Adrenal gland (tissue), 12 donors: ENCODE measurements around the gene AHR. TPM values are rescaled to one million over a fixed set of nuclear protein-coding genes. Genes with fewer than 3 reads are reported as not detected.
A peak's percentile ranks its signal among the peaks of the same experiment; 100 is the strongest.

Experiments used
- DNase-seq, 7 donors: peaks; one replicate each; pipeline ENCODE4 v3.0.0-alpha.2; 2019 to 2020
- H3K27ac ChIP-seq, 5 donors: fragments of 200-600 bp; sonication (generic) in 4 of 5; 1 replicate in 3 of 5; 2 replicates in 2 of 5; pipeline versions ENCODE4 v1.5.1 to v1.8.0; 2016 to 2020; ENCODE audit warnings: mild to moderate bottlenecking in 1 of 5
- H3K27me3 ChIP-seq: fragments of 200-600 bp; 2 replicates; pipeline ENCODE4 v1.8.0; 2021
- H3K36me3 ChIP-seq, 2 donors: fragments of 200-600 bp; replicated peaks in 1 of 2; 1 replicate in 1 of 2; 2 replicates in 1 of 2; pipeline versions ENCODE4 v1.5.1 to v1.8.0; 2018 to 2022
- H3K4me1 ChIP-seq, 2 donors: fragments of 200-600 bp; replicated peaks in 1 of 2; 1 replicate in 1 of 2; 2 replicates in 1 of 2; pipeline versions ENCODE4 v1.5.1 to v1.8.0; 2018 to 2021
- H3K4me3 ChIP-seq, 4 donors: fragments of 200-600 bp; sonication (generic) in 3 of 4; one replicate each; pipeline ENCODE4 v1.5.1; 2016 to 2018
- H3K9me3 ChIP-seq, 3 donors: fragments of 200-600 bp; sonication (generic) in 1 of 3; replicated peaks in 1 of 3; 1 replicate in 2 of 3; 2 replicates in 1 of 3; pipeline versions ENCODE4 v1.5.1 to v1.8.0; 2016 to 2021
- POLR2A ChIP-seq, 2 donors: fragments of 450-650 bp; IDR thresholded peaks; one replicate each; pipeline ENCODE4 v1.6.1; 2017; ENCODE audit warnings: antibody characterized with exemption in 2 of 2, mild to moderate bottlenecking in 2 of 2, moderate library complexity in 1 of 2
- WGBS, 4 donors: extraction: QIAGEN DNeasy Blood & Tissue Kit in 2 of 4; methylation state at CpG; one replicate each; pipeline versions ENCODE4 v1.1.5 to v1.1.7; 2013 to 2017; 5-methylcytosine and 5-hydroxymethylcytosine counted together
- intact Hi-C, 2 donors: fragments of 100-400 bp; cut with DNase I; formaldehyde crosslinking; loops; one replicate each; pipeline versions ENCODE4 v1.14.1 to v1.15.0; 2022 to 2023
- polyA plus RNA-seq, 3 donors: library from polyadenylated mRNA; stranded (reverse); fragments of 200-250 nt in 2 of 3; fragments of 350-450 nt in 1 of 3; fragmentation: Illumina TruSeq in 1 of 3; extraction: RNeasy Lipid Tissue Mini Kit (QIAGEN cat#74804) in 1 of 3; gene quantifications; one replicate each; pipeline ENCODE4 v1.2.3, GENCODE V29; 2013 to 2014
- total RNA-seq, 9 donors: library from RNA; depleted of rRNA in 4 of 9; stranded (reverse); fragments of >200 nt in 4 of 9; fragments of 120-200 nt in 1 of 9; fragmentation: NEBNext Ultra II Directional in 1 of 9; extraction: Animal tissue kit (Norgen Biotek cat#: 25700) in 1 of 9; gene quantifications; one replicate each; pipeline versions ENCODE4 v1.1.0 to v1.2.4, GENCODE V29; 2013 to 2023
- TF ChIP-seq, protein P1 (sequence below), 6 experiments: fragments of 450-650 bp in 4 of 6; fragments of 200-600 bp in 2 of 6; sonication (generic) in 1 of 6; IDR thresholded peaks; 1 replicate in 5 of 6; 2 replicates in 1 of 6; pipeline versions ENCODE4 v1.5.1 to v1.8.0; 2016 to 2021; ENCODE audit warnings: antibody characterized with exemption in 6 of 6, mild to moderate bottlenecking in 2 of 6, moderate library complexity in 1 of 6
- donor health status: healthy with polysubstance abuse.
- donor health status: Bipolar disorder and iron deficiency.
- donor health status: DM: yes; HTN: yes; CAD: no.
- donor health status: DM: no; HTN: no; CAD: no.
- donor health status: DM: no; HTN: no; CAD: no.
- donor health status: DM: yes; HTN: yes; CAD: no.

Gene AHR
- total and polyA plus RNA-seq, 12 donors = 7.8 to 161 (median 73.9) TPM

DNA sequence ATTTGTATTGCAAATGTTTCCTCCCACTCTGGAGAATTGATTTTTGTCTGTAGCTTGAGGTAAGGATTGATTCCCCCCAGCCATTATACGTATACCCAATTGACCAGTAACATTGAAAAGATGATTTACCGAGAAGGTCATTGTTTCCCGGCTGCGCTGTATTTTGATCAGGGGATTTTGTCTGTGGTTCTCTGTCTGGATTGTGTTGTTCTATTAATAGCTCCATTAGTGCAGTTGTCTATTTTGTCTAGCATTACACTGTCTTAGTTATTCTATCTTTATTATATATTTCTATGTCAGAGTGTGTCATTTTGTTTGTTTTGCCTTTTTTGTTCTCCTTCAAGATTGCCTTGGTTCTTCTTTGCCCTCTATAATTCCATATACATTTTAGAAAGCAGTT, 37.7 kb downstream of the AHR start:
- Histone ChIP-seq H3K9me3 (peaks cover 0 to 5% (median 0%) of the 10 kb centered on the region in 3 donors), H3K4me3 (no peak overlapping the region), H3K27me3 (no peaks in the 10 kb centered on the region), H3K4me1 (peaks cover 0 to 15% of the 10 kb centered on the region in 2 donors), H3K36me3 (peaks cover 0 to 38% of the 10 kb centered on the region in 2 donors), H3K27ac (no peak overlapping the region)
- TF ChIP-seq, protein P1, sequence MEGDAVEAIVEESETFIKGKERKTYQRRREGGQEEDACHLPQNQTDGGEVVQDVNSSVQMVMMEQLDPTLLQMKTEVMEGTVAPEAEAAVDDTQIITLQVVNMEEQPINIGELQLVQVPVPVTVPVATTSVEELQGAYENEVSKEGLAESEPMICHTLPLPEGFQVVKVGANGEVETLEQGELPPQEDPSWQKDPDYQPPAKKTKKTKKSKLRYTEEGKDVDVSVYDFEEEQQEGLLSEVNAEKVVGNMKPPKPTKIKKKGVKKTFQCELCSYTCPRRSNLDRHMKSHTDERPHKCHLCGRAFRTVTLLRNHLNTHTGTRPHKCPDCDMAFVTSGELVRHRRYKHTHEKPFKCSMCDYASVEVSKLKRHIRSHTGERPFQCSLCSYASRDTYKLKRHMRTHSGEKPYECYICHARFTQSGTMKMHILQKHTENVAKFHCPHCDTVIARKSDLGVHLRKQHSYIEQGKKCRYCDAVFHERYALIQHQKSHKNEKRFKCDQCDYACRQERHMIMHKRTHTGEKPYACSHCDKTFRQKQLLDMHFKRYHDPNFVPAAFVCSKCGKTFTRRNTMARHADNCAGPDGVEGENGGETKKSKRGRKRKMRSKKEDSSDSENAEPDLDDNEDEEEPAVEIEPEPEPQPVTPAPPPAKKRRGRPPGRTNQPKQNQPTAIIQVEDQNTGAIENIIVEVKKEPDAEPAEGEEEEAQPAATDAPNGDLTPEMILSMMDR (IDR thresholded peaks at IDR 0.05) = no peak
- TF ChIP-seq POLR2A (IDR thresholded peaks at IDR 0.05) = no peak
- intact Hi-C loops = no loop called here
- WGBS, 4 donors = 76 to 90% (median 83%) methylated on average over 4 of the region's 4 CpGs
- DNase-seq = no peak

DNA sequence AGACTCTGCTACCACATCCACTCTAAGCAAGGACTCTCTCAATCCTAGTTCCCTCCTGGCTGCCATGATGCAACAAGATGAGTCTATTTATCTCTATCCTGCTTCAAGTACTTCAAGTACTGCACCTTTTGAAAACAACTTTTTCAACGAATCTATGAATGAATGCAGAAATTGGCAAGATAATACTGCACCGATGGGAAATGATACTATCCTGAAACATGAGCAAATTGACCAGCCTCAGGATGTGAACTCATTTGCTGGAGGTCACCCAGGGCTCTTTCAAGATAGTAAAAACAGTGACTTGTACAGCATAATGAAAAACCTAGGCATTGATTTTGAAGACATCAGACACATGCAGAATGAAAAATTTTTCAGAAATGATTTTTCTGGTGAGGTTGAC, 40.7 kb downstream of the AHR start:
- TF ChIP-seq, protein P1 (IDR thresholded peaks at IDR 0.05) = no peak
- TF ChIP-seq POLR2A (IDR thresholded peaks at IDR 0.05) = no peak
- DNase-seq = peak in 1 of 7 donors; percentile 31
- Histone ChIP-seq H3K4me1 (peaks cover 0 to 29% of the 10 kb centered on the region in 2 donors), H3K27ac (no peak overlapping the region), H3K9me3 (peaks cover 0 to 5% (median 0%) of the 10 kb centered on the region in 3 donors), H3K4me3 (no peak overlapping the region), H3K36me3 (peaks cover 0 to 27% of the 10 kb centered on the region in 2 donors), H3K27me3 (no peaks in the 10 kb centered on the region)
- intact Hi-C loops = no loop called here
- WGBS, 4 donors = 36 to 56% (median 50%) methylated on average over 2 of the region's 2 CpGs

DNA sequence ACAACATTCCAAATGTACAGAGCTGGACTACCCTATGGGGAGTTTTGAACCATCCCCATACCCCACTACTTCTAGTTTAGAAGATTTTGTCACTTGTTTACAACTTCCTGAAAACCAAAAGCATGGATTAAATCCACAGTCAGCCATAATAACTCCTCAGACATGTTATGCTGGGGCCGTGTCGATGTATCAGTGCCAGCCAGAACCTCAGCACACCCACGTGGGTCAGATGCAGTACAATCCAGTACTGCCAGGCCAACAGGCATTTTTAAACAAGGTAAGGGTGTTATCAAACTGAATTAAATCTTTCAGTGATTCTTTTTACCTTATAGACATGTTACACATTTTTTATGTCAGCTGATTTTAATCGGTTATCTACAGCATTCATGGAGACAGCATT, 41.5 kb downstream of the AHR start:
- H3K27ac ChIP-seq = no peak overlapping the region
- intact Hi-C loops = no loop called here
- H3K4me3 ChIP-seq = no peak overlapping the region
- TF ChIP-seq POLR2A (IDR thresholded peaks at IDR 0.05) = no peak
- TF ChIP-seq, protein P1 (IDR thresholded peaks at IDR 0.05) = no peak
- 85 to 95% (median 89%) methylated on average over 4 of the region's 4 CpGs for WGBS, 4 donors
- H3K9me3 ChIP-seq = peaks cover 0 to 5% (median 0%) of the 10 kb centered on the region in 3 donors
- no peaks in the 10 kb centered on the region for H3K27me3 ChIP-seq
- peaks cover 0 to 29% of the 10 kb centered on the region in 2 donors for H3K4me1 ChIP-seq
- no peak for DNase-seq
- peaks cover 0 to 19% of the 10 kb centered on the region in 2 donors for H3K36me3 ChIP-seq

DNA sequence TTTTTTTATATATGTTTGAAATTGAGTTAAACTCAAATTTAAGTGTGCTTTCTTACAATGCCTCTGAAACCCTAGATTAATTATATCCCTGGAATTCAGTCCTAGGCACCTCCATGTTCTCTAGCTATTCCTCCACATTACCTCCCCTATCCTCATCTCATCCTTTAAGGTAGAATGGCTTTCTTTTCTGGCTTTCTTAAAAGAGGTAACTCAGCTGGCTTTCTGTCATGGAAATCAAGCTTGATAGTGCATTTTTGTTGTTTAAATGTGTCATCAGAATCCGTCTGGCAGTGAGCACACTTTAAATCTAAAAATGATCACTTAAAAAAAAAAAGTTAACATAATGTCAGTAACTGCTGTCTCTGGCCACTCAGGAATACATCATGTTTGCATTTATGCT, 42.2 kb downstream of the AHR start:
- peaks cover 0 to 17% of the 10 kb centered on the region in 2 donors for H3K36me3 ChIP-seq
- no peak overlapping the region for H3K27ac ChIP-seq
- no peak overlapping the region for H3K4me3 ChIP-seq
- WGBS, 4 donors = 39 to 58% (median 45%) methylated on average over 1 of the region's 1 CpG
- TF ChIP-seq, protein P1 (IDR thresholded peaks at IDR 0.05) = no peak
- no peak for TF ChIP-seq POLR2A (IDR thresholded peaks at IDR 0.05)
- H3K4me1 ChIP-seq = peaks cover 0 to 29% of the 10 kb centered on the region in 2 donors
- no peak for DNase-seq
- H3K27me3 ChIP-seq = no peaks in the 10 kb centered on the region
- intact Hi-C loops = no loop called here
- H3K9me3 ChIP-seq = peaks cover 0 to under 1% (median 0%) of the 10 kb centered on the region in 3 donors
